Stimulated activated naive CD8-positive, alpha-beta T cell treated with anti-CD3 and anti-CD28 coated beads, Interleukin-15, Interleukin-2, amounts not matched to agents 100 ng/mL and 50 ng/mL, for 24 hours (primary cell): ENCODE results near the gene ARNT2.

Experiments used
- H3K27ac Mint-ChIP-seq: one replicate; pipeline ENCODE4 v1.8.0; 2021; ENCODE audit warnings: mild to moderate bottlenecking, mixed read lengths
- H3K27me3 Mint-ChIP-seq: one replicate; pipeline ENCODE4 v1.8.0; 2021; ENCODE audit warnings: mixed read lengths
- H3K36me3 Mint-ChIP-seq: one replicate; pipeline ENCODE4 v1.8.0; 2021; ENCODE audit warnings: low read depth, mixed read lengths
- H3K4me1 Mint-ChIP-seq: one replicate; pipeline ENCODE4 v1.8.0; 2021; ENCODE audit warnings: low read depth, mixed read lengths
- H3K4me3 Mint-ChIP-seq: one replicate; pipeline ENCODE4 v1.8.0; 2021; ENCODE audit warnings: mild to moderate bottlenecking, mixed read lengths
- H3K9me3 Mint-ChIP-seq: one replicate; pipeline ENCODE4 v1.8.0; 2021; ENCODE audit warnings: mixed read lengths

ARNT2 gene

GRCh38 chr15:80478075-80478474 is 73.9 kb downstream of the ARNT2 start:
- Mint-ChIP-seq H3K27ac (no peak overlapping the region), H3K27me3 (peaks cover 12% of the 10 kb centered on the region), H3K4me3 (no peak overlapping the region), H3K36me3 (no peaks in the 10 kb centered on the region), H3K4me1 (no peaks in the 10 kb centered on the region), H3K9me3 (peaks cover 6% of the 10 kb centered on the region)

DNA sequence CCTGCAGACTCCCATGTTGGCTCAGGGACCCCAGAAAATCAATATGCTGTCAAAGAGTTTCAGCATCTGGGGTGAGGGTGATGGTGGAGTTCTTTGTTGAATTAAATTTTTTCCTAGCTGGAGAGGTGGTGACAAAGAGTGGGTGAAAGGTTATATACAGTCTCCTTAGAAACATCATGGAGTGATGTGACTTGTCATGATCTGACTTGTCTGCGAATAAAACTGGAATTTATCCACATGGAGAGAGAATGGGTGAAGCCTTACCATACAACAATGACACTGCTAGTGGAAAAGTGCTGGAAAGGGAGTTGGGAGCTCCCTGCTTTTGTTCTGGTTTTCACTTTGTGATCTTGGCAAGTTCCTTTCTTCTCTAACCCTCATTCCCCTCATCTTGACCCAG is 75.0 kb downstream of the ARNT2 start:
- Mint-ChIP-seq H3K27ac (no peak overlapping the region), H3K36me3 (no peaks in the 10 kb centered on the region), H3K4me1 (no peaks in the 10 kb centered on the region), H3K4me3 (no peak overlapping the region), H3K27me3 (peaks cover 8% of the 10 kb centered on the region), H3K9me3 (peaks cover 6% of the 10 kb centered on the region)

DNA sequence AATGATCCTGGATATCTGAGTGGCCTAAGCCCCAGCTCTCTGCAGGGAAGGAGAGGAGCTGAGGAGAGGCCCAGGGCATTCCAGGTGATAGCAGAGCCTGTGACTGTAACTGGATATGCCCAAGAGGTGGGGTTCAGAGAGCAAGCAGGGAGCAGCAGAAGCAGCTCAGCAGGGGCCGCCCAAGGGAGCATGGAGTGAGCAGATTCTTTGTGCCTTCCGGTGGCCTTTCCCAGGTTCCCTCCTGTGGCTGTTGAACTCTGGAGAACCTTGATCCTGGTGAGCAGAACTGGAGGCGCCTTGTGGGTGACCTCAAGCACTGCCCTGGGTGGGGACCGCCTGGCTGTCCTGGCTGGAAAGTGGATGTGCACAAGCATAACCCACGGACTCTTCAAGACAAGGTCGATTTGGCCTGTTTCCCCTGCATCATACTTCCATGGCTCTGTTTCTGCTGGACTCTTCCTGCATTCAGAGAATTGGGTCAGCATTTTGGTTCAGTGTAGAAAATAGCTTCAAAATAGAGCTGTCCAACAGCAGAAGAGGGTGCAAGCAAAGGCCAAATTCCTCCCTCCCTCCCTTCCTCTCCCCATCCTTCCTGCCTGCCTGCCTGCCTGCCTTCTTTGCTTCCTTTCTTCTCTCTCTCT is 76.1 kb downstream of the ARNT2 start:
- Mint-ChIP-seq H3K4me1 (no peaks in the 10 kb centered on the region), H3K36me3 (no peaks in the 10 kb centered on the region), H3K27me3 (peaks cover 3% of the 10 kb centered on the region), H3K4me3 (no peak overlapping the region), H3K9me3 (peaks cover 6% of the 10 kb centered on the region), H3K27ac (no peak overlapping the region)

GRCh38 chr15:80480909-80481308 is 76.7 kb downstream of the ARNT2 start:
- Mint-ChIP-seq H3K4me1 (no peaks in the 10 kb centered on the region), H3K4me3 (no peak overlapping the region), H3K36me3 (no peaks in the 10 kb centered on the region), H3K27ac (no peak overlapping the region), H3K27me3 (peaks cover 3% of the 10 kb centered on the region), H3K9me3 (peaks cover 2% of the 10 kb centered on the region)

DNA sequence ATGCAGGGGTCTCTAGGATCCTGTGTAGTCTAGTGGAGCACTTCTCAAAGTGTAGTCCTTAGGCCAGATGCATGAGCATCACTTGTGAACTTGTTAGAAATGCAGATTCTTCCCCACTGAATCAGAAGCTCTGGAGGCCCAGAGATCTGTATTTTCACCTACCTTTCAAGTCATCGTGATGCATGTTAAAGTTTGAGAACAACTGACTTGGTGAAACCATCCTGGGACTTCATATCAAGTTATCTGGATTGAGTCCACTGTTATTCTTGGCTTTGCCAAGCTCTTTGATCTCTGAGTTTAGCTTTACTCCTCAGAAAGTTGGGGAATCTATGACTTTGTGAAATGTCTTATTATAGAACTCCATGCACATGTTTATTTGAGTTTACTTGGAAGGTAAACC is 78.5 kb downstream of the ARNT2 start:
- Mint-ChIP-seq H3K4me1 (no peaks in the 10 kb centered on the region), H3K27ac (no peak overlapping the region), H3K4me3 (no peak overlapping the region), H3K27me3 (peaks cover 3% of the 10 kb centered on the region), H3K36me3 (no peaks in the 10 kb centered on the region), H3K9me3 (no peaks in the 10 kb centered on the region)

DNA sequence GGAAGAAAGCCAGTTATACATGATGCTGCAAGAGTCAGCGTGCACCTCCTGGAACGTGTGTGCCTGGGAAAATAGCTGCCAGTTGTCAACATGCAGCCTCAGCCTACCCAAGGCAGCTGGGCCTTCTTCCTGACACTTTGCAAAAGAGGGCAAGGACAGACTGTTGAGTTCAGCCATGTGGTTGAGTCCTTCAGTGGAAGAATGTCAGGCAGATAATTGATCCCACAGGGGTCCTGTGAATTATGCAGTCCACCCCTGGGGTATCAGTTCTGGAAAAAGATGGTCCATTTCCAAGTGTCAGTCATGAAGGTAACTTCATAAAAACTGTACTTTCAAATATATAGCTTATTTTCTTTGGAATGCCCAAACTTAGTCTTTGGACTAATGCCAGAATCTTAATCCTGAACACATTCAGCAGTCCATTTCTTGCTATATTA is 79.6 kb downstream of the ARNT2 start:
- no peak overlapping the region for H3K4me3 Mint-ChIP-seq
- peaks cover 3% of the 10 kb centered on the region for H3K27me3 Mint-ChIP-seq
- H3K4me1 Mint-ChIP-seq: no peaks in the 10 kb centered on the region
- H3K27ac Mint-ChIP-seq: no peak overlapping the region
- no peaks in the 10 kb centered on the region for H3K9me3 Mint-ChIP-seq
- no peaks in the 10 kb centered on the region for H3K36me3 Mint-ChIP-seq

GRCh38 chr15:80484333-80484864 is 80.2 kb downstream of the ARNT2 start:
- Mint-ChIP-seq H3K4me3 (no peak overlapping the region), H3K27me3 (peaks cover 3% of the 10 kb centered on the region), H3K27ac (no peak overlapping the region), H3K4me1 (no peaks in the 10 kb centered on the region), H3K9me3 (no peaks in the 10 kb centered on the region), H3K36me3 (no peaks in the 10 kb centered on the region)

DNA sequence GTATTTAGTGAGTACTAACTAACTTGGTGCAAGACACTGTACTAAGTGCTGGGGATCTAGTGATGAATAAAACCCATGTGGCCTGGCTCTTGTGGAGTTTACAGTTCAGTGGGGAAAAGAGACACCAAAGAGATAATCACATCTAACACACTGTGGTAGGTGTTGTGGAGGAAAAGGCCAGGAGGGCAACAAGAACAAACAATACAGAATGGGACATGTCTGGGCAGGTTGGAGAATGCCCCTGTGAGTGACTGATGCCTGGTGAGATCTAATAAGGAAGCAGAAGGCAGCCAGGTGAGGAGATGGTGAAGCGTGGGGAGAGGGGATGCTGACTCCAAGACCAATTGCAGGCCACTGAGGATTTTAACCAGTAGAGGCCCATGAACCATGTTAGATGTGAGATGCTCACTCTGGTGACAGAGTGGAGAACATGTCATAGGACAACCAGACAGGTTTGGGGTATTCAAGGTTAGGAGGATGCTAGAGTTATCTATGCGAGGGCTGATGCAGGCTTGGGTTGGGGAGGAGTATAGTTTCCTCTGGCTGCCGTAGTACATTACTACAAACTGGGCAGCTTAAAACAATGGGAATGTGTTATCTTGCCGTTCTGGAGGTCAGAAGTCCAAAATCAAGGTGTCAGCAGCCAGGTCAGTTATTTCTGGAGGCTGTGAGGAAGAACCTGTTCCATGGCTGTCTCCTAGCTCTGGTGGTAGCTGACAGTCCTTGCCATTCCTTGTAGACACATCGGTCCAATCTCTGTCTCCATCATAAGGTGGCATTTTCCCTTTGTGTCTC is 81.4 kb downstream of the ARNT2 start:
- H3K9me3 Mint-ChIP-seq: no peaks in the 10 kb centered on the region
- no peaks in the 10 kb centered on the region for H3K36me3 Mint-ChIP-seq
- H3K4me3 Mint-ChIP-seq: no peak overlapping the region
- H3K27ac Mint-ChIP-seq: no peak overlapping the region
- H3K27me3 Mint-ChIP-seq: peaks cover 3% of the 10 kb centered on the region
- H3K4me1 Mint-ChIP-seq: no peaks in the 10 kb centered on the region

DNA sequence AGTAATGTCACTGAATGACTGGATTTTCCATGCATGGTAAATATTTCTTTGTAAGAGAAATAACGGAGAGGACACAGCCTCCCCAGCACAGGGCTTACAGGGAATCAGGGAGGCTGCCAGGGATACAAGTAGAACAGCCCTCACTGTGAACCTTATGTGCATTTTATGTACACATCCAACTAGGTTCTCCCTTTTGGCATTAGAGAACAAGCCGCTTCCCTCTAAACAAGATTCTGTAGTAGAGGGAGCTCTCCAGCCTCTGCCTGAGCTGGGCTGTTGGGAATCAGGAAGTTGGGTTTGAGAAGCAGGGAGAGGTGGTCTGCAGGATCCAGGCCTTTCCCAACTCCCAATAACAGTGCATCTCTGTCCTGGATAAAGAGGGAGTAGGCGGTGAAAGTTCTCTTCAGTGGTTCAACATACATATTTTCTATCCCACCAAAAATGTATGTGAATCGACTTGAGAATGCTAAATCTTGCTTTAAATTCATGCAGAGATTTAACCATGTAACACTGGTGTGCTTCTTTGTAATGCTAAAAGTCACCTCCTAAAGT is 83.7 kb downstream of the ARNT2 start:
- H3K9me3 Mint-ChIP-seq: no peaks in the 10 kb centered on the region
- H3K27ac Mint-ChIP-seq: no peak overlapping the region
- no peak overlapping the region for H3K4me3 Mint-ChIP-seq
- no peaks in the 10 kb centered on the region for H3K36me3 Mint-ChIP-seq
- no peaks in the 10 kb centered on the region for H3K4me1 Mint-ChIP-seq
- H3K27me3 Mint-ChIP-seq: peaks cover 3% of the 10 kb centered on the region

GRCh38 chr15:80489030-80489594 is 84.9 kb downstream of the ARNT2 start:
- H3K4me1 Mint-ChIP-seq: no peaks in the 10 kb centered on the region
- no peaks in the 10 kb centered on the region for H3K9me3 Mint-ChIP-seq
- no peak overlapping the region for H3K4me3 Mint-ChIP-seq
- H3K36me3 Mint-ChIP-seq: no peaks in the 10 kb centered on the region
- peaks cover 3% of the 10 kb centered on the region for H3K27me3 Mint-ChIP-seq
- no peak overlapping the region for H3K27ac Mint-ChIP-seq

DNA sequence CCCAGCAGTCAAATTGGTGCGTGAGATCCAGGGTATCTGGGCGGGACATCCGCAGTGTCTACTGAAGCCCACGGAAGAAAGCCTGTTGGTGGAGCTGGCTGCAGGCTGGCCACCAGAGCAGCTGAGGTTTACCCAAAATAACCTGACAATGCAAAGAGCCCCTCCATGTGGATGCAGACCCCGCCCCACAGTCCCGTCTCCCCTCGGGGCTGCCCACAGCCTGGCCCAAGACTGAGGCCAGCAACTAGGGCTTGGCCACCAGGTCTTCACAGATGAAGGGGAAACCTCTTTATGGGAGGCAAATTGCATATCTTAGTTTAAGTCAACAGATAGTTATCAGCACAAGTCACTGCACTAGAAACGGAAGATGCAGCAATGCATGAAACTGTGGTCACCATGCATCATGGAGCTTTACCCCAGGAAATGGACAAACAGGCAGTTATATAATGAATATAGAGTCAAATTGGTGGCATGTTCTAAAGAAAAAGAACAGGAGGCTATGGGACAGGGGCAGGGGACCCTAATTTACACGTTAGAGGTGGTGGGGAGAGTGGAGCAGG is 86.3 kb downstream of the ARNT2 start:
- H3K9me3 Mint-ChIP-seq: no peaks in the 10 kb centered on the region
- H3K4me1 Mint-ChIP-seq: no peaks in the 10 kb centered on the region
- no peaks in the 10 kb centered on the region for H3K36me3 Mint-ChIP-seq
- H3K27ac Mint-ChIP-seq: no peak overlapping the region
- H3K27me3 Mint-ChIP-seq: peaks cover 7% of the 10 kb centered on the region
- no peak overlapping the region for H3K4me3 Mint-ChIP-seq

GRCh38 chr15:80491163-80491847 is 87.1 kb downstream of the ARNT2 start:
- Mint-ChIP-seq H3K27ac (no peak overlapping the region), H3K4me3 (no peak overlapping the region), H3K9me3 (no peaks in the 10 kb centered on the region), H3K27me3 (peaks cover 7% of the 10 kb centered on the region), H3K4me1 (no peaks in the 10 kb centered on the region), H3K36me3 (no peaks in the 10 kb centered on the region)

DNA sequence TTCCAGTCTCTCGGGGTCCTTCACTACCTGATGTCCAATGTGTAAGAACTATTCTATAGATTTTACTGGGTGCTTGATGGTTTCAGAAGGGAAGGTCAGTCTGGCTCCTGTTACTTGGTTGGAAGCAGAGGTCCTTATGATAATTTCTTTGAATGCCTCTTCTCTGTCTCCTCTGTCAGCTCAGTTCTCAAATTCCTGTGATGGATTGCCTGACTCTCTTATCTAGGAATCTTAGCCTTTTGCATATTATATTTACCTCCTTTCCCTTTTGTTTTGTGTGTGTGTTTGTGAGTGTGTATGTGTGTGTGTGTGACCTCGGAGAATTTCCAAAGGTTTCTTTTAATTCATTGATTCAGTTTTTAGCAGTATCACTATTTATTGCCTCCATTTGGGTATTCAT is 88.2 kb downstream of the ARNT2 start:
- H3K27ac Mint-ChIP-seq: no peak overlapping the region
- no peaks in the 10 kb centered on the region for H3K9me3 Mint-ChIP-seq
- no peaks in the 10 kb centered on the region for H3K4me1 Mint-ChIP-seq
- H3K4me3 Mint-ChIP-seq: no peak overlapping the region
- H3K27me3 Mint-ChIP-seq: peaks cover 7% of the 10 kb centered on the region
- H3K36me3 Mint-ChIP-seq: no peaks in the 10 kb centered on the region

DNA sequence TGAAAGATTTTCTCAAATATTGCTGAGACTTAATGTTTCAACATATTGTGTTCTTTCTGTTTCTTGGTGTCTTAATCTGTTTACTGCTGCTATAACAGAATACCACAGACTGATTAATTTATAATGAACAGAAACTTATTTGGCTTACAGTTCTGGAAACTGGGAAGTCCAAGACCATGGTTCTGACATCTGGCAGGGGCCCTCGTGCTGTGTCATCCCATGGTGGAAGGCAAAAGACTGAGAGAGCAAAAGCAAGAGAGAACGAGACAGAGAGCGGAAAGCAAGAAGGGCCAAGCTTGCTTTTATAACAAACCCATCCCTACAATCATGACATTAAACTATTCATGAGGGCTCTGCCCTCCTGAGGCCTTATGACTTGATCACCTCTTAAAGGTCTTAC is 88.7 kb downstream of the ARNT2 start:
- Mint-ChIP-seq H3K9me3 (no peaks in the 10 kb centered on the region), H3K27me3 (peaks cover 7% of the 10 kb centered on the region)

More for the DNA sequence above, 88.7 kb downstream of the ARNT2 start:
- no peak overlapping the region for H3K27ac Mint-ChIP-seq
- H3K36me3 Mint-ChIP-seq: no peaks in the 10 kb centered on the region
- no peak overlapping the region for H3K4me3 Mint-ChIP-seq
- H3K4me1 Mint-ChIP-seq: no peaks in the 10 kb centered on the region
